ENCODE data around the gene PEX11G.

The PEX11G gene

DNA sequence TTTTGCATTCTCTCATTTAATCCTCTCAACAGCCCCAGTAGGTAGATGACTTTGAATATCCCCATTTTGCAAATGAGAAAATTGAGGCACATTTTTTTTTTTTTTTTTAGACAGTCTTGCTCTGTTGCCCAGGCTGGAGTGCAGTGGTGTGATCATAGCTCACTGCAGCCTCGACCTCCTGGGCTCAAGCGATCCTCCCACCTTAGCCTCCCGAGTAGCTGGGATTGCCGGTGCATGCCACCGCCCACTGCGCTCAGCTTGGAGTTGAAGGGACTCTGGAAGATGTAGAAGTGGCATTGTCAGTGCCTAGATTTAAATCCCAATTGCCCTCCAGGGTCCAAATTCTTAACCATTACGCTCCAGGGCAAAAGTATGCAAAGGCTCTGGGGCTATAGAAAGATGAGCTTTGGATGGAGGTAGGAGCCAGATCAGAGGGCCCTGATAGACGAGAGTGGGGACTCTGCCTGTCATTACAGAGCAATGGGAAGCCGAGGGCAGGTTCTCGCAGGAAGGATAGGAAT lies 32.8 kb upstream of the PEX11G start:
- DNase-seq: no peak

DNA sequence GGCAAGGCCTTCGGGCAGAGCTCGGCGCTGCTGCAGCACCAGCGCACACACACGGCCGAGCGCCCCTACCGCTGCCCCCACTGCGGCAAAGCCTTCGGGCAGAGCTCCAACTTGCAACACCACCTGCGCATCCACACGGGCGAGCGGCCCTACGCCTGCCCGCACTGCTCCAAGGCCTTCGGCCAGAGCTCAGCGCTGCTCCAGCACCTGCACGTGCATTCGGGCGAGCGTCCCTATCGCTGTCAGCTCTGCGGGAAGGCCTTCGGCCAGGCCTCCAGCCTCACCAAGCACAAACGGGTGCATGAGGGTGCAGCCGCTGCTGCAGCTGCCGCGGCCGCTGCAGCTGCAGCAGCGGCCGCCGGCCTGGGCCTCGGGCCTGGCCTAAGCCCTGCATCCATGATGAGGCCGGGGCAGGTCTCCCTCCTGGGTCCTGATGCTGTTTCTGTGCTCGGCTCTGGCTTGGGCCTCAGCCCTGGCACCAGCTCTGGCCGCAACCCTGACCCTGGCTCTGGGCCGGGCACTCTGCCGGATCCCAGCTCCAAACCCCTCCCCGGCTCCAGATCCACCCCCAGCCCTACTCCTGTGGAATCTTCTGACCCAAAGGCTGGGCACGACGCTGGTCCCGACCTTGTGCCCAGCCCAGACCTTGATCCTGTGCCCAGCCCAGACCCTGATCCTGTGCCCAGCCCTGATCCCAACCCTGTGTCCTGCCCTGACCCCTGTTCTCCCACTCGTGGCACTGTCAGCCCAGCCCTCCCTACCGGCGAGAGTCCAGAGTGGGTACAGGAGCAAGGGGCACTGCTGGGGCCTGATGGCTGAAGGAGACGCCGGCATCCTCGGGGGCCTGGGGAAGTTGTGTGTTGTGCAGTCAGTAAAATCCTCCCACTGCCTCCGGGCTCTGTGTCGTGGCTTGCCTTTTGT lies 31.6 kb upstream of the PEX11G start:
- DNase-seq: no peak

DNA sequence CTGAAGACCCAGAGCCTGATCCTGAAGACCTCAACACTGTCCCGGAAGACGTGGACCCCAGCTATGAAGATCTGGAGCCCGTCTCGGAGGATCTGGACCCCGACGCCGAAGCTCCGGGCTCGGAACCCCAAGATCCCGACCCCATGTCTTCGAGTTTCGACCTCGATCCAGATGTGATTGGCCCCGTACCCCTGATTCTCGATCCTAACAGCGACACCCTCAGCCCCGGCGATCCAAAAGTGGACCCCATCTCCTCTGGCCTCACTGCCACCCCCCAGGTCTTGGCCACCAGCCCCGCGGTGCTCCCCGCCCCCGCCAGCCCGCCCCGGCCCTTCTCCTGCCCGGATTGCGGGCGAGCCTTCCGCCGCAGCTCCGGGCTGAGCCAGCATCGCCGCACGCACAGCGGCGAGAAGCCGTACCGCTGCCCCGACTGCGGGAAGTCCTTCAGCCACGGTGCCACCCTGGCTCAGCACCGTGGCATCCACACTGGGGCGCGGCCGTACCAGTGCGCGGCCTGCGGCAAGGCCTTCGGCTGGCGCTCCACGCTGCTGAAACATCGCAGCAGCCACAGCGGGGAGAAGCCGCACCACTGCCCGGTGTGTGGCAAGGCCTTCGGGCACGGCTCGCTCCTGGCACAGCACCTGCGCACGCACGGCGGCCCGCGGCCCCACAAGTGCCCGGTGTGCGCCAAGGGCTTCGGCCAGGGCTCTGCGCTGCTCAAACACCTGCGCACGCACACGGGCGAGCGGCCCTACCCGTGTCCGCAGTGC lies 30.7 kb upstream of the PEX11G start:
- no peak for DNase-seq

DNA sequence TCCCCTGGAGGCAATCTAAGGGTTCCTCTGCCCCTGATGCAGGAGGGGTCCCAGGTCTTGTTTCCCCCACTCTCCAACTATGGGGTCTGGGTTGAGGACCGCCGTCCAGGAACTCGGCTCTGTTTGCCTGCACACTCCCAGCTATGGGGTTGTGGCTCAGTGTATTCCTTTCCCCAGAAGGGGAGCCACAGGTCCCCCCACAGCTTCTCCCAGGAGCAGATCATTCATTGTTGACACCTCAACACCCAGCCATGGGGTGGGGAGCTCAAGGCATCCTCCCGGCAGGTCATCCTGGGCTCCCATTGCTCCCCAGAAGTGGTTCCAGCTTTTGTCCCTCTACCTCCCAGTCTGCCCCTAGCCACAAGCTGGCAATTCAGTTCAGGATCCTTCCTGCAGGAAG lies 28.0 kb upstream of the PEX11G start:
- no peak for DNase-seq

DNA sequence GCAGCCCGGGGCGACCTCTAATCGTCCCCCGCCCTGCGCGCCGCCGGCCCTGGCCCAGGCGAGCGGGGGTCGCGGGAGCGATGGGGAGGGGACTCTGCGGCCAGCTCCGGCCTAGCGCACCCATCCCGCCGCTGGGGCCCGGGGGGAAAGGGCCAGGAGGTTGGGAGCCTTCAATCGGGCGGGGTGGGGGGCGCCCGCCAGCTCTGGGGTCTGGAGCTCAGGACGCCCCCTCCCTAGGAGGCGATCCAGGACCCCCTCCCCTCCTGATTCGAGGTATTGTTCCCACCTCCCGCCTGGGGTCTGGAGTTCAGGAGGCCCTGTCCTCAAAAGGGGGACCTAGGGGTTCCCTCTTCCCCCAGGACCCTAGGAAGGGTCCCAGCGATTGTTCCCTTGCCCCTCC lies 27.5 kb upstream of the PEX11G start:
- DNase-seq: no peak

GRCh38 chr19:7515645-7516151 lies 26.9 kb upstream of the PEX11G start, which contains the start of gene ZNF358:
ZNF358 (plus strand) TSS chr19:7516103; CDS start chr19:7519243, 3,140 bp downstream.
- peak; percentile 39 to 54 for DNase-seq

GRCh38 chr19:7515110-7515644 lies 26.3 kb upstream of the PEX11G start:
- no peak for DNase-seq

- DNase-seq: no peak
Measured at GRCh38 chr19:7513809-7514642, 25.2 kb upstream of the PEX11G start.

- DNase-seq: no peak
Measured at GRCh38 chr19:7512400-7512851, 23.6 kb upstream of the PEX11G start.

DNA sequence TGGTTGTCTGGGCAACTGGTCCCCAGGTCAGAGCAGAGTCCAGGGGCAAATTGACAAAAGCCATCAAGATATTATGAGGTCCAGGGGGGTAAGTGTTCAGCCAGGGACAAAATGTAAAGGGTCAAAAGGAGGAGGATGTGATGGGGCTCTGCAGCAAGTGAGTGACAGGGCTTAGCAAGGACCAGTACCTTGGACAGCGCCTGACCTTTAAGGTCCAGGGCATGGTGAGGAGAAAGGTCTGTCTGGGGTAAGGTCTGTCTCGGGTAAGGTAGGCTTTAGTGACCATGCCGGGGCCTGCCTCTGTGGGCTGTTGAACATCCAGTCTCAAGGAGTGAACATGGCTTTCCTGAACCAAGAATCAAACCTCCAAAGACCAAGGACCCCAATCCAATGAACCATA lies 20.8 kb upstream of the PEX11G start:
- no peak for DNase-seq

DNA sequence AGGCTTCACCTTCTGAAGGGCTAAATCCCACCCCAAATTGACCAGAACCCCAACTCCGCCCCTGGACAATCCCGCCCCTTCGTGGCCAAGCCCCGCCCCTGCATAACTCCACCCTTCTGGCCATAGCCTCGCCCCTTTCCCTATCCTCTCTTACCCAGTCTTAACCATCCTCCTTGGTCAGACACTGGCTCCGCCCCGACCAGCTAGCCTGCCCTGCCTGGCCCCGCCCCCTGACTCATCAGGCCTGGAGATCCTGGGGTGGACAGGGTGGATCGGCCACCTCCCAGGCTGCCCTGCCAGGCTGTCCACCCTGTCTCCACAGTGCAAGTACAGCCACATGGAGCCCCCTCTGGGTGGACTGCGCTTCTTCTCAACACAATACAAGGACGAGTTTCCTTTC lies 19.0 kb upstream of the PEX11G start:
- DNase-seq: peak; percentile 24 to 44

- DNase-seq: peak; percentile 61 to 69
Measured at GRCh38 chr19:7506385-7507328, 17.8 kb upstream of the PEX11G start.

DNA sequence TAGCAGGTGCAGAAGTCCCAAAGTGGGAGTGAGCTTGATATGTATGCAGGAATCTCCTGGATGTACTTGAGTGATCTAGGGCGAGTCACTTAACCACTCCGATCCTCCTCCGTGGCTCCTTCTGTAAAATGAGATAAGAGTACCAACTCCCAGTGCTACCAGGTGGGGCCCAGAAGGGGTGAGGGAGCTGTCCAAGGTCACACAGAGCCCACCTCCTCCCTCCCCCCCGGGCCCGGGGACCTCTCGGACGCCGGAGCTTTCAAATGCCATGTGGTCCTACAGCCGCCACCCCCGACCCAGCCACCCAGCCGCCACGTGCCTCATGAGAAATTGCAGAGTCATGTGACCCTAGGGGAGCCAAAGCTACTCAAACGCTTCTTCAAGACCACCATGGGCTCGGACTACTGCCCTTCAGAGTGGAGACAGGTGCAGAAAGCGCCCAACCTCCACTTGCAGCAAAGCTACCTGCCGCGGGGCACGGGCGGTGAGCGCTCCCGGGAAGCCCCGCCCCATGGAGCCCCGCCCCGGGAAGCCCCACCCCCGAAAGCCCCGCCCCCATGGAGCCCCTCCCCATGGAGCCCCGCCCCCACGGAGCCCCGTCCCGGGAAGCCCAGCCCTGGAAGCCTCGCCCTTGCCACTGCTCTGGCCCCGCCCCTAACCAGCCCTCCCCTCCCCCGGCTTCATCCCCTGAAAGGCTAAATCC lies 17.0 kb upstream of the PEX11G start:
- DNase-seq: peak in 1 of 2 experiments; percentile 34

DNA sequence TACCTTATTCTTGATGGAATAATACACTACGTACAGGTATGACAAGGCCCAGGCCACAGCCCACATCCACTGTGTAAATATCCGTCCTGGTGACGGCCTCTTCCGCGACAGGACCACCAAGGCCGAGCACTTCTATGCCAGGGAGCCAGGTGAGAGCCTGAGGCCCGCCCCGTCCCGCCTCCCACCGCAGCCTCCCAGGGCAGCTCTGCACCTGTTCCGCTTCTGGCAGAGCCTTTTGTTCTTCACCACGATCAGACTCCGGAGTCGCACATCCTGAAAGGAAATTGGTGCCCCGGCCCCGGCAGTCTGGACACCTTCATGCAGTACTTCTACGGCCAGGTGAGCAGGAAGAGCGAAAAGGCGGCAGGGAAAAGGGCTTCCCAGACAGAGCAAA lies 16.4 kb upstream of the PEX11G start:
- DNase-seq: no peak

- no peak for DNase-seq
Measured at GRCh38 chr19:7504684-7505083, 15.8 kb upstream of the PEX11G start.

- no peak for DNase-seq
Measured at GRCh38 chr19:7502552-7502951, 13.7 kb upstream of the PEX11G start.

DNA sequence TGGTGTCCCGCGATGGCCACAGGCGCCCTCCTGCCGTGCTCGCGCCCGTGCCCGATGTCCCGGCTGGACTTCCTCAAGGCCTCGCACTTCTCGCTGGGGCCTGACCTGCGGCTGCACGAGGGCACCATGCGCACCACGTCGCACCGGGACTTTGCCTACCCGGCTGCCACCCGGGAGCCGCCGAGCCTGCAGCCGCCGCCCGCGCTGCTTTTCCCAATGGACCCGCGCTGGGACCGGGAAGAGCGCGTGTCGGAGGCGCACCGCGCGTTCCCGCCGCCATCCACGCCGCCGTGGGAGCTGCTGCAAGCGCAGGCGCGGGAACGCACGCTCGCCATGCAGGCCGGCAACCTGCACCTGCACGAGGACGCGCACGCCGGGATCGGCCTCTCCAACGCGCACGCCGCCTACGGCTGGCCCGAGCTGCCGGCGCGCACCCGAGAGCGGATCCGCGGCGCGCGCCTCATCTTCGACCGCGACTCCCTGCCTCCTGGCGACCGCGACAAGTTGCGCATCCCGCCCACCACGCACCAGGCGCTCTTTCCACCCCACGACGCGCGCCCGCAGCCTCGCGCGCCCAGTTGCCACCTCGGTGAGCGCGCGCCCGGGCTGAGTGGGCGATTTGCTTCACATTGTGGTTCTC lies 12.1 kb upstream of the PEX11G start:
- peak; percentile 69 to 72 for DNase-seq

DNA sequence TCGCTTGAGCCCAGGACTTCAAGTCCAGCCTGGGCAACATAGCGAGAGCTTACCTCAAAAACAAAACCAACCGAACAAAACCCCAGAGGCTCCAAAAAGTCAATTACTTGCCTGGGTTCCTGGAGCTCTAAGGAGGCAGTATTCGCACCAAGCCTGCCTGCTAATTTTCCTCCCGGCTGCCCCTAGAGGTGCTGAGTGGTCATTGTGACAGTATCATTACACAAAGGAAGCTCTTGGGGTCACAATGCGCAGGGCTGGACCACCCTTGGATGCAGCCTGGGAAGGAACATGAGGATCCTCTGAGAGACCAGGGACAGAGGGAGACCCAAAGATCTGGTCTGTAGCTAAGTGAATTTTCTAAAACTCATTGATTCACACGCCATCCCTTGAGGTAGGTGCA lies 8.5 kb upstream of the PEX11G start:
- peak in 1 of 2 experiments; percentile 21 for DNase-seq

GRCh38 chr19:7494416-7495098 lies 5.7 kb upstream of the PEX11G start:
- no peak for DNase-seq

Measured in activated CD4-positive, alpha-beta T cell treated with anti-CD3 and anti-CD28 coated beads, Interleukin-2, amount 50 U/mL, for 48 hours (primary cell).